ENCODE results near the gene TRIOBP.

TRIOBP gene

GRCh38 chr22:37664249-37665101, 32.4 kb upstream of the TRIOBP start:
- DNase-seq = no peak

- DNase-seq = no peak
Observed at GRCh38 chr22:37665487-37665886, 31.4 kb upstream of the TRIOBP start.

- DNase-seq = no peak
Observed at GRCh38 chr22:37669586-37669985, 27.3 kb upstream of the TRIOBP start.

GRCh38 chr22:37672206-37672919, 24.5 kb upstream of the TRIOBP start:
- DNase-seq = no peak

- no peak for DNase-seq
Observed at GRCh38 chr22:37672920-37673455, 23.9 kb upstream of the TRIOBP start.

GRCh38 chr22:37674248-37674647, 22.6 kb upstream of the TRIOBP start:
- DNase-seq = no peak

- DNase-seq = peak; percentile 9 to 14 (median 12)
Observed at GRCh38 chr22:37674951-37675929, 21.6 kb upstream of the TRIOBP start, which contains the start of gene LGALS1. Gene LGALS1 (plus strand): TSS chr22:37675636. CDS start chr22:37675703, 67 bp downstream.

- no peak for DNase-seq
Observed at GRCh38 chr22:37675930-37676735, 20.7 kb upstream of the TRIOBP start.

- DNase-seq = peak; percentile 46 to 69 (median 55)
Observed at GRCh38 chr22:37676736-37677492, 19.9 kb upstream of the TRIOBP start.

- no peak for DNase-seq
Observed at GRCh38 chr22:37677493-37677974, 19.3 kb upstream of the TRIOBP start.

GRCh38 chr22:37678372-37678771, 18.5 kb upstream of the TRIOBP start:
- DNase-seq = no peak

GRCh38 chr22:37679670-37680069, 17.2 kb upstream of the TRIOBP start:
- no peak for DNase-seq

- no peak for DNase-seq
Observed at GRCh38 chr22:37680191-37680851, 16.5 kb upstream of the TRIOBP start.

- DNase-seq = no peak
Observed at GRCh38 chr22:37681001-37681424, 15.8 kb upstream of the TRIOBP start.

- DNase-seq = peak; percentile 25 to 56 (median 49)
Observed at GRCh38 chr22:37681556-37682049, 15.2 kb upstream of the TRIOBP start.

GRCh38 chr22:37684803-37685615, 11.8 kb upstream of the TRIOBP start:
- DNase-seq = no peak

GRCh38 chr22:37686002-37686982, 10.6 kb upstream of the TRIOBP start, which contains the start of gene NOL12:
Gene NOL12 (plus strand): TSS chr22:37686343. CDS start chr22:37686393, 50 bp downstream.
- DNase-seq = peak; percentile 85 to 93 (median 87)
